DND-41 (cell line): ENCODE results near the gene PTPRN2.

Source experiments
- CTCF ChIP-seq: IDR thresholded peaks from 2 replicates; pipeline ENCODE4 v1.5.1; 2012; ENCODE audit warnings: borderline replicate concordance, low read length, moderate library complexity, mild to moderate bottlenecking; ENCODE audit not compliant: poor library complexity, severe bottlenecking; ENCODE audit errors: extremely low read depth
- EZH2 ChIP-seq: IDR thresholded peaks from 3 replicates; pipeline ENCODE4 v1.6.1; 2012; ENCODE audit warnings: borderline replicate concordance, low read depth, mild to moderate bottlenecking, moderate library complexity, low read length, inconsistent platforms; ENCODE audit not compliant: severe bottlenecking

DNA sequence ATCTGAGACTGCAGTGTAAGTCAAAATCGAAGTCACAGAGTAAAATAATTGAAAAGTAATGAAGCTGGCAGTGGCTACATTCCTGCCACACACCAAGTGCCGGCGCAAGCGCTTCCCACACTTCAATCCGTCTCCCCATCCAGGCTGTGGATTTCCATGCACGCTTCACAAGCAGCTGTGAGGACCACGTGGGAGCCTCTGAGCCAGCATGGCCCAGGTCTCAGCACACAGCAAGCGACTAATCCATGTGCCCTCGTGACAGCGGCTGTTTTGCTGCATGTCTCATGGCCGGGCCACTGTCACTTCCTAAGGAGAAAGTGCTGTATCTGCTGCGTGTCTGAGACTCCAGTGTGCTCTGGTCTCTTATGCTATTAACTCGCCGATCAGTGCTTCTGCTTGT is 683.9 kb downstream of the PTPRN2 start:
- TF ChIP-seq CTCF (no peak), EZH2 (no peak)
